Spleen (tissue), 11 donors: ENCODE data around the gene CYB5B. TPM values are rescaled to one million over a fixed set of nuclear protein-coding genes. Genes with fewer than 3 reads are reported as not detected.

ENCODE experiments used
- DNase-seq: peaks from one replicate; pipeline ENCODE4 v3.0.0-alpha.2; 2020
- H3K27ac ChIP-seq, 8 donors: fragments of 200-600 bp; sonication (generic) in 7 of 8; 1 replicate in 4 of 8; 2 replicates in 4 of 8; pipeline versions ENCODE4 v1.5.0 to v1.8.0; 2016 to 2021; ENCODE audit warnings: inconsistent platforms in 4 of 8, mild to moderate bottlenecking in 4 of 8, moderate library complexity in 1 of 8
- H3K27me3 ChIP-seq, 7 donors: fragments of 200-600 bp; sonication (generic) in 6 of 7; replicated peaks in 1 of 7; 1 replicate in 4 of 7; 2 replicates in 3 of 7; pipeline versions ENCODE4 v1.5.0 to v1.8.0; 2016 to 2021; ENCODE audit warnings: inconsistent platforms in 3 of 7, mild to moderate bottlenecking in 1 of 7
- H3K36me3 ChIP-seq, 6 donors: fragments of 200-600 bp; sonication (generic) in 5 of 6; 1 replicate in 4 of 6; 2 replicates in 2 of 6; pipeline versions ENCODE4 v1.5.0 to v1.8.0; 2016 to 2021; ENCODE audit warnings: inconsistent platforms in 2 of 6
- H3K4me1 ChIP-seq, 6 donors: fragments of 200-600 bp; sonication (generic) in 5 of 6; 1 replicate in 3 of 6; 2 replicates in 3 of 6; pipeline versions ENCODE4 v1.5.0 to v1.8.0; 2016 to 2021; ENCODE audit warnings: inconsistent platforms in 3 of 6
- H3K4me3 ChIP-seq, 8 donors: fragments of 200-600 bp; sonication (generic) in 7 of 8; 1 replicate in 4 of 8; 2 replicates in 4 of 8; pipeline versions ENCODE4 v1.5.0 to v1.8.0; 2016 to 2021; ENCODE audit warnings: inconsistent platforms in 4 of 8, mild to moderate bottlenecking in 4 of 8, moderate library complexity in 2 of 8
- H3K9me3 ChIP-seq, 8 donors: fragments of 200-600 bp; sonication (generic) in 7 of 8; 1 replicate in 4 of 8; 2 replicates in 4 of 8; pipeline versions ENCODE4 v1.5.0 to v1.8.0; 2016 to 2021; ENCODE audit warnings: inconsistent platforms in 4 of 8
- CTCF ChIP-seq, 11 experiments: fragments of 200-600 bp in 7 of 11; fragments of 450-650 bp in 4 of 11; sonication (generic) in 4 of 11; IDR thresholded peaks in 8 of 11; conservative IDR thresholded peaks in 3 of 11; 1 replicate in 7 of 11; 2 replicates in 4 of 11; pipeline versions ENCODE4 v1.4.0 to v1.8.0; 2016 to 2021; ENCODE audit warnings: antibody characterized with exemption in 11 of 11, inconsistent platforms in 4 of 11, mild to moderate bottlenecking in 1 of 11
- POLR2A ChIP-seq, 3 donors: fragments of 450-650 bp; IDR thresholded peaks; one replicate each; pipeline ENCODE4 v1.5.1; 2017; ENCODE audit warnings: antibody characterized with exemption in 3 of 3, mild to moderate bottlenecking in 1 of 3
- POLR2AphosphoS5 ChIP-seq, 3 donors: sonication (generic); formaldehyde crosslinking; IDR thresholded peaks; one replicate each; pipeline ENCODE4 v1.5.1; 2017; ENCODE audit warnings: antibody characterized with exemption in 3 of 3
- WGBS, 5 donors: extraction: QIAGEN DNeasy Blood & Tissue Kit in 3 of 5; methylation state at CpG; one replicate each; pipeline versions ENCODE4 v1.1.5 to v1.1.7; 2013 to 2018; 5-methylcytosine and 5-hydroxymethylcytosine counted together
- intact Hi-C: fragments of 100-400 bp; cut with DNase I; formaldehyde crosslinking; loops from one replicate; pipeline ENCODE4 v1.15.0; 2023; ENCODE audit warnings: low total_unique reads
- polyA plus RNA-seq, 3 donors: library from polyadenylated mRNA; stranded (reverse); fragments of 200-250 nt; gene quantifications; one replicate each; pipeline ENCODE4 v1.2.1, GENCODE V29; 2013
- total RNA-seq, 7 donors: library from RNA; depleted of rRNA in 3 of 7; stranded (reverse); fragments of >200 nt in 3 of 7; fragmentation: NEBNext Ultra II Directional in 4 of 7; extraction: Animal tissue kit (Norgen Biotek cat#: 25700) in 4 of 7; gene quantifications; one replicate each; pipeline versions ENCODE4 v1.1.0 to v1.2.1, GENCODE V29; 2016 to 2021
- donor health status: healthy with polysubstance abuse.
- donor health status: DM: no; HTN: no; CAD: no; lungs with moderate emphysema.
- donor health status: DM: no; HTN: no; CAD: no.
- donor health status: Bipolar disorder and iron deficiency.
- donor health status: healthy.
- donor health status: DM: no; HTN: no; CAD: no.
- donor health status: DM: yes; HTN: yes; CAD: no.

Gene CYB5B
- total and polyA plus RNA-seq, 10 donors = 36.8 to 80.5 (median 61.1) TPM

DNA sequence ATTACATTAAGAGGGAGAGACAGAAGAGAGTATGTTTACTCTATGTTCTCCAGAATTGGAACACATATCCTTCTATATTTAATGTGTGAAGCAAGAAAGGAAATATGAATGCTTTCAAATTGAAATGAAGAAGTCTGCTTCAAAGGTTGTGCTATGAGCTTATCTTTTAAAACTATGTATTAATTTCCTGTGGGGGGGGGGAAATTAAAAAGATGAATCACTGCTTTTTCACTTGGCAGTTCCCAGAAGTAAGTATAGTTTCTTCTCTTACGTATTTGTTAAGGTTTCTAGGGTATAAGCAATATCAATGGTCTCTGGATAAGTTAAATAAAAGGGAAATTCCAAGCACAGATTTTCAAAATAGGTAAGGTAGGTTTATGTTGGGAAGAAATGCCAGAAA, 45.7 kb upstream of the CYB5B start:
- WGBS, 5 donors = 69 to 83% (median 79%) methylated on average over 1 of the region's 1 CpG
- Histone ChIP-seq H3K27me3 (no peaks in the 10 kb centered on the region), H3K36me3 (peaks cover 0 to 86% (median 59%) of the 10 kb centered on the region in 6 donors), H3K4me3 (no peak overlapping the region), H3K9me3 (no peaks in the 10 kb centered on the region), H3K4me1 (peaks cover 5 to 55% (median 25%) of the 10 kb centered on the region in 6 donors), H3K27ac (peak overlapping the region in 2 of 8 donors; percentile 1 to 40)
- TF ChIP-seq CTCF (IDR thresholded peaks at IDR 0.05 in 8 of 11, conservative IDR thresholded peaks at IDR 0.05 in 3 of 11) (no peak), POLR2A (IDR thresholded peaks at IDR 0.05) (no peak), POLR2AphosphoS5 (IDR thresholded peaks at IDR 0.05) (no peak)
- DNase-seq = no peak
- intact Hi-C loops = no loop called here

DNA sequence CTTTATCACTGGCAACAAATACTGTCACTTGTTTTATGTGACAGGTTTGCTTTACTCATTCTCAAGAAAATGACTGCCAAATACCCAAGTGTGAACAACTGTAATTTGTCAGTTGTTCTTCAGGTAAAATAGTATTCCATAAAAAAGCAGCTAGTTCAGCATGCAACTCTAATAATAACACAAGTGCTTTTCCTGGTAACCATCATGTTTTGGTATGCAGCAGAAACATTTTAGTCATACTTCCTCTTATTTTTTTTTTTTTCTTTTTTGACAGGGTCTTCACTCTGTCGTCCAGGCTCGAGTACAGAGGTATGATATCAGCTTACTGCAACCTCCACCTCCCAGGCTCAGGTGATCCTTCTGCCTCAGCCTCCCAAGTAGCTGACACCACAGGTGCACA, 43.2 kb upstream of the CYB5B start:
- H3K4me3 ChIP-seq = no peak overlapping the region
- H3K27me3 ChIP-seq = no peaks in the 10 kb centered on the region
- DNase-seq = no peak
- no peaks in the 10 kb centered on the region for H3K9me3 ChIP-seq
- intact Hi-C loops = no loop called here
- WGBS, 5 donors = 20 to 25% (median 23%) methylated on average over 2 of the region's 2 CpGs
- peaks cover 0 to 82% (median 61%) of the 10 kb centered on the region in 6 donors for H3K36me3 ChIP-seq
- H3K4me1 ChIP-seq = peaks cover 15 to 69% (median 42%) of the 10 kb centered on the region in 6 donors
- H3K27ac ChIP-seq = peak overlapping the region in 5 of 8 donors; percentile 2 to 57 (median 33)
- TF ChIP-seq POLR2AphosphoS5 (IDR thresholded peaks at IDR 0.05) = no peak
- TF ChIP-seq POLR2A (IDR thresholded peaks at IDR 0.05) = no peak
- TF ChIP-seq CTCF (IDR thresholded peaks at IDR 0.05 in 8 of 11, conservative IDR thresholded peaks at IDR 0.05 in 3 of 11) = no peak

GRCh38 chr16:69382421-69382820, 42.0 kb upstream of the CYB5B start:
- H3K36me3 ChIP-seq = peaks cover 0 to 70% (median 59%) of the 10 kb centered on the region in 6 donors
- H3K27ac ChIP-seq = no peak overlapping the region
- intact Hi-C loops = no loop called here
- no peaks in the 10 kb centered on the region for H3K27me3 ChIP-seq
- H3K9me3 ChIP-seq = no peaks in the 10 kb centered on the region
- no peak for DNase-seq
- H3K4me3 ChIP-seq = no peak overlapping the region
- peaks cover 15 to 74% (median 47%) of the 10 kb centered on the region in 6 donors for H3K4me1 ChIP-seq
- WGBS, 5 donors = 83 to 100% (median 95%) methylated on average over 2 of the region's 2 CpGs
- TF ChIP-seq POLR2A (IDR thresholded peaks at IDR 0.05) (no peak), POLR2AphosphoS5 (IDR thresholded peaks at IDR 0.05) (no peak), CTCF (IDR thresholded peaks at IDR 0.05 in 8 of 11, conservative IDR thresholded peaks at IDR 0.05 in 3 of 11) (no peak)

DNA sequence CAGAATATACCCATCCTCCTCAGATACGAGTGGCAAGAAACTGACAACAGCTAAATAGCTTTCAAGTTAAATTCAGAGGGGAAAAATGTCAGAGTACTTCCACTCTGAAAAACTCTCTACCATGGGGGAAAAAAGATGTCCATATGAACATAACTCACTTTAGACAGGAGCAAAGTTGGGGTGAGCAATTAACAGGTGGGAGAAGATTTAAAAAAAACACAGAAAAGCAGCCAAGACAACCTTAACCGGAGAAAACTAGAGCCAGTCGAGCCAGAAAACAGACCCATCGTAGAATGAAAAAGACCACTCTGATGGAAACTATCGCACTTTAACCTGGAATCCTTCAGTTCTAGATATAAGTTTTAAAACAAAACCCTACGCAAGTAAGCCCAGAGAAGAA, 39.4 kb upstream of the CYB5B start:
- peaks cover 15 to 61% (median 47%) of the 10 kb centered on the region in 6 donors for H3K4me1 ChIP-seq
- 1 to 6% (median 5%) methylated on average over 6 of the region's 6 CpGs for WGBS, 5 donors
- H3K36me3 ChIP-seq = peaks cover 0 to 44% (median 37%) of the 10 kb centered on the region in 6 donors
- no peak for DNase-seq
- TF ChIP-seq POLR2AphosphoS5 (IDR thresholded peaks at IDR 0.05) (no peak), CTCF (IDR thresholded peaks at IDR 0.05 in 8 of 11, conservative IDR thresholded peaks at IDR 0.05 in 3 of 11) (no peak), POLR2A (IDR thresholded peaks at IDR 0.05) (no peak)
- peak overlapping the region; percentile 81 to 97 (median 94) for H3K27ac ChIP-seq
- H3K27me3 ChIP-seq = no peaks in the 10 kb centered on the region
- peak overlapping the region; percentile 27 to 82 (median 64) for H3K4me3 ChIP-seq
- intact Hi-C loops = no loop called here
- H3K9me3 ChIP-seq = no peaks in the 10 kb centered on the region
